Measurements from ENCODE around the gene CSF2RB.

The CSF2RB gene

GRCh38 chr22:36929621-36930020, 16.2 kb downstream of the CSF2RB start:
- peaks cover 21% of the 10 kb centered on the region for H3K27me3 ChIP-seq (ENCODE audit: insufficient read depth, low read length)

GRCh38 chr22:36930041-36930935, 16.9 kb downstream of the CSF2RB start:
- H3K4me3 ChIP-seq (ENCODE audit: low read depth, low read length) = no peak overlapping the region
- no peaks in the 10 kb centered on the region for H3K79me2 ChIP-seq (ENCODE audit: control insufficient read depth, insufficient read depth, low read length, unreplicated experiment)
- H3K36me3 ChIP-seq (ENCODE audit: insufficient read depth, low read length) = no peaks in the 10 kb centered on the region
- no peak overlapping the region for H2AFZ ChIP-seq (ENCODE audit: low read length, unreplicated experiment)
- H3K27me3 ChIP-seq (ENCODE audit: insufficient read depth, low read length) = peaks cover 21% of the 10 kb centered on the region
- H3K4me1 ChIP-seq (ENCODE audit: control insufficient read depth, insufficient read depth, low read length, unreplicated experiment) = no peaks in the 10 kb centered on the region
- H3K27ac ChIP-seq (ENCODE audit: low read depth, low read length) = no peak overlapping the region

More at GRCh38 chr22:36929621-36930020, 16.2 kb downstream of the CSF2RB start:
- Histone ChIP-seq H2AFZ (ENCODE audit: low read length, unreplicated experiment) (no peak overlapping the region), H3K4me3 (ENCODE audit: low read depth, low read length) (no peak overlapping the region), H3K79me2 (ENCODE audit: control insufficient read depth, insufficient read depth, low read length, unreplicated experiment) (no peaks in the 10 kb centered on the region), H3K36me3 (ENCODE audit: insufficient read depth, low read length) (no peaks in the 10 kb centered on the region), H3K27ac (ENCODE audit: low read depth, low read length) (no peak overlapping the region), H3K4me1 (ENCODE audit: control insufficient read depth, insufficient read depth, low read length, unreplicated experiment) (no peaks in the 10 kb centered on the region)

- Histone ChIP-seq H3K27ac (ENCODE audit: low read depth, low read length) (no peak overlapping the region), H3K36me3 (ENCODE audit: insufficient read depth, low read length) (no peaks in the 10 kb centered on the region), H3K4me1 (ENCODE audit: control insufficient read depth, insufficient read depth, low read length, unreplicated experiment) (no peaks in the 10 kb centered on the region), H3K79me2 (ENCODE audit: control insufficient read depth, insufficient read depth, low read length, unreplicated experiment) (no peaks in the 10 kb centered on the region), H3K27me3 (ENCODE audit: insufficient read depth, low read length) (peaks cover 21% of the 10 kb centered on the region), H2AFZ (ENCODE audit: low read length, unreplicated experiment) (no peak overlapping the region), H3K4me3 (ENCODE audit: low read depth, low read length) (no peak overlapping the region)
Measured at GRCh38 chr22:36931446-36931845, 18.0 kb downstream of the CSF2RB start.

- H3K4me3 ChIP-seq (ENCODE audit: low read depth, low read length) = no peak overlapping the region
- H3K79me2 ChIP-seq (ENCODE audit: control insufficient read depth, insufficient read depth, low read length, unreplicated experiment) = no peaks in the 10 kb centered on the region
- no peak overlapping the region for H3K27ac ChIP-seq (ENCODE audit: low read depth, low read length)
- no peak overlapping the region for H2AFZ ChIP-seq (ENCODE audit: low read length, unreplicated experiment)
- H3K27me3 ChIP-seq (ENCODE audit: insufficient read depth, low read length) = peaks cover 13% of the 10 kb centered on the region; the same call in 1 of the 2 replicates
- H3K36me3 ChIP-seq (ENCODE audit: insufficient read depth, low read length) = no peaks in the 10 kb centered on the region
- H3K4me1 ChIP-seq (ENCODE audit: control insufficient read depth, insufficient read depth, low read length, unreplicated experiment) = no peaks in the 10 kb centered on the region
Measured at GRCh38 chr22:36933629-36934417, 20.4 kb downstream of the CSF2RB start.

GRCh38 chr22:36934418-36935312, 21.2 kb downstream of the CSF2RB start:
- no peak overlapping the region for H3K4me3 ChIP-seq (ENCODE audit: low read depth, low read length)
- H3K36me3 ChIP-seq (ENCODE audit: insufficient read depth, low read length) = no peaks in the 10 kb centered on the region
- H3K27ac ChIP-seq (ENCODE audit: low read depth, low read length) = no peak overlapping the region
- H2AFZ ChIP-seq (ENCODE audit: low read length, unreplicated experiment) = no peak overlapping the region
- H3K79me2 ChIP-seq (ENCODE audit: control insufficient read depth, insufficient read depth, low read length, unreplicated experiment) = no peaks in the 10 kb centered on the region
- H3K27me3 ChIP-seq (ENCODE audit: insufficient read depth, low read length) = peaks cover 12% of the 10 kb centered on the region; the same call in 1 of the 2 replicates
- H3K4me1 ChIP-seq (ENCODE audit: control insufficient read depth, insufficient read depth, low read length, unreplicated experiment) = no peaks in the 10 kb centered on the region

- Histone ChIP-seq H2AFZ (ENCODE audit: low read length, unreplicated experiment) (no peak overlapping the region), H3K27me3 (ENCODE audit: insufficient read depth, low read length) (0 out of 2 replicates have a peak, but pooled peaks cover 7% of the 10 kb centered on the region), H3K4me1 (ENCODE audit: control insufficient read depth, insufficient read depth, low read length, unreplicated experiment) (no peaks in the 10 kb centered on the region), H3K79me2 (ENCODE audit: control insufficient read depth, insufficient read depth, low read length, unreplicated experiment) (no peaks in the 10 kb centered on the region), H3K27ac (ENCODE audit: low read depth, low read length) (no peak overlapping the region), H3K36me3 (ENCODE audit: insufficient read depth, low read length) (no peaks in the 10 kb centered on the region), H3K4me3 (ENCODE audit: low read depth, low read length) (no peak overlapping the region)
Measured at GRCh38 chr22:36935313-36935610, 21.8 kb downstream of the CSF2RB start.

- Histone ChIP-seq H3K79me2 (ENCODE audit: control insufficient read depth, insufficient read depth, low read length, unreplicated experiment) (no peaks in the 10 kb centered on the region), H2AFZ (ENCODE audit: low read length, unreplicated experiment) (no peak overlapping the region), H3K27me3 (ENCODE audit: insufficient read depth, low read length) (0 out of 2 replicates have a peak, but pooled peaks cover 7% of the 10 kb centered on the region), H3K4me1 (ENCODE audit: control insufficient read depth, insufficient read depth, low read length, unreplicated experiment) (no peaks in the 10 kb centered on the region), H3K27ac (ENCODE audit: low read depth, low read length) (no peak overlapping the region), H3K4me3 (ENCODE audit: low read depth, low read length) (no peak overlapping the region), H3K36me3 (ENCODE audit: insufficient read depth, low read length) (no peaks in the 10 kb centered on the region)
Measured at GRCh38 chr22:36935694-36936093, 22.3 kb downstream of the CSF2RB start.

GRCh38 chr22:36936362-36937116, 23.1 kb downstream of the CSF2RB start:
- Histone ChIP-seq H3K27me3 (ENCODE audit: insufficient read depth, low read length) (0 out of 2 replicates have a peak, but pooled peaks cover 1% of the 10 kb centered on the region), H3K79me2 (ENCODE audit: control insufficient read depth, insufficient read depth, low read length, unreplicated experiment) (no peaks in the 10 kb centered on the region), H2AFZ (ENCODE audit: low read length, unreplicated experiment) (no peak overlapping the region), H3K27ac (ENCODE audit: low read depth, low read length) (no peak overlapping the region), H3K4me3 (ENCODE audit: low read depth, low read length) (no peak overlapping the region), H3K36me3 (ENCODE audit: insufficient read depth, low read length) (no peaks in the 10 kb centered on the region), H3K4me1 (ENCODE audit: control insufficient read depth, insufficient read depth, low read length, unreplicated experiment) (no peaks in the 10 kb centered on the region)

GRCh38 chr22:36937319-36938027, 24.0 kb downstream of the CSF2RB start:
- Histone ChIP-seq H3K27ac (ENCODE audit: low read depth, low read length) (no peak overlapping the region), H3K27me3 (ENCODE audit: insufficient read depth, low read length) (no peaks in the 10 kb centered on the region), H2AFZ (ENCODE audit: low read length, unreplicated experiment) (no peak overlapping the region), H3K36me3 (ENCODE audit: insufficient read depth, low read length) (no peaks in the 10 kb centered on the region), H3K4me3 (ENCODE audit: low read depth, low read length) (no peak overlapping the region), H3K4me1 (ENCODE audit: control insufficient read depth, insufficient read depth, low read length, unreplicated experiment) (no peaks in the 10 kb centered on the region), H3K79me2 (ENCODE audit: control insufficient read depth, insufficient read depth, low read length, unreplicated experiment) (no peaks in the 10 kb centered on the region)
